HCT116 (cell line): ENCODE data around the gene DCTN4. TPM values are rescaled to one million over a fixed set of nuclear protein-coding genes. Genes with fewer than 3 reads are reported as not detected.

Source experiments
- ATAC-seq: fragments of 200-7000 bp; cut with Tn5 transposase; 2 replicates; pipeline ENCODE4 v1.9.1; 2020; ENCODE audit warnings: mild to moderate bottlenecking, moderate library complexity
- BruUV-seq: library from RNA; stranded (reverse); fragments of 400-500 nt; replicated peaks from 2 replicates; lab custom pipeline; 2021; lab: Mats Ljungman, UMichigan
- CTCF ChIA-PET: fragments of 300-600 bp; sonication (Branson Sonifier 250); formaldehyde crosslinking; loops from one replicate; lab custom pipeline; 2021; ENCODE audit warnings: antibody characterized with exemption; lab: Charles Lee
- POLR2A ChIA-PET: fragments of 300-600, 350-600 bp; sonication (Branson Sonifier 250); formaldehyde crosslinking; loops from one replicate; lab custom pipeline; 2021; ENCODE audit warnings: antibody characterized with exemption; lab: Charles Lee
- RAD21 ChIA-PET, 2 experiments: fragments of 300-600 bp; sonication (Branson Sonifier 250); formaldehyde crosslinking; loops; one replicate each; lab custom pipeline; 2023; ENCODE audit warnings: low total read pairs in 2 of 2; ENCODE audit not compliant: uncharacterized antibody in 2 of 2, unreplicated experiment in 2 of 2, low non-redundant PET in 1 of 2; lab: Charles Lee
- DNase-seq: peaks from one replicate; pipeline ENCODE4 v3.0.0-alpha.2; 2010; ENCODE audit warnings: low read depth, low spot score
- H2AFZ ChIP-seq: fragments of 200-600 bp; shearing (Covaris generic), sonication (generic); 2 replicates; pipeline ENCODE4 v1.6.1; 2017; ENCODE audit warnings: low read depth, mixed run types, mixed read lengths, antibody characterized with exemption, low read length; ENCODE audit not compliant: poor library complexity, severe bottlenecking
- H3K27ac ChIP-seq: 2 replicates; pipeline ENCODE4 v1.5.1; 2012; ENCODE audit warnings: low read depth, low read length
- H3K27me3 ChIP-seq: fragments of 200-600 bp; sonication (generic); 2 replicates; pipeline ENCODE4 v1.6.1; 2016; ENCODE audit warnings: mixed run types, low read length, mixed read lengths; ENCODE audit not compliant: insufficient read depth
- H3K36me3 ChIP-seq, 2 experiments: fragments of 200-500 bp in 1 of 2; fragments of 200-600 bp in 1 of 2; sonication (Bioruptor generic) in 1 of 2; sonication (generic) in 1 of 2; 2 replicates each; pipeline versions ENCODE4 v1.5.1 to v1.6.1; 2014 to 2016; ENCODE audit warnings: low read length in 2 of 2, inconsistent platforms in 1 of 2, mixed read lengths in 1 of 2, mixed run types in 1 of 2; ENCODE audit not compliant: insufficient read depth in 2 of 2, control insufficient read depth in 1 of 2
- H3K4me1 ChIP-seq, 2 experiments: fragments of 200-600 bp in 1 of 2; sonication (generic) in 1 of 2; 2 replicates each; pipeline versions ENCODE4 v1.5.1 to v1.6.1; 2012 to 2017; ENCODE audit warnings: low read length in 2 of 2, inconsistent platforms in 1 of 2, mild to moderate bottlenecking in 1 of 2, mixed read lengths in 1 of 2, mixed run types in 1 of 2, moderate library complexity in 1 of 2; ENCODE audit not compliant: insufficient read depth in 2 of 2, control insufficient read depth in 1 of 2
- H3K4me2 ChIP-seq: fragments of 200-600 bp; sonication (generic); 2 replicates; pipeline ENCODE4 v1.6.1; 2017; ENCODE audit warnings: mixed run types, low read length, mixed read lengths
- H3K4me3 ChIP-seq, 2 experiments: fragments of 200-600 bp in 1 of 2; sonication (generic) in 1 of 2; replicated peaks in 1 of 2; 2 replicates each; pipeline ENCODE4 v1.5.1; 2011 to 2016; ENCODE audit warnings: low read length in 2 of 2, control low read depth in 1 of 2, low read depth in 1 of 2, mild to moderate bottlenecking in 1 of 2, mixed read lengths in 1 of 2, mixed run types in 1 of 2
- H3K79me2 ChIP-seq: fragments of 200-600 bp; sonication (generic); 2 replicates; pipeline ENCODE4 v1.6.1; 2017; ENCODE audit warnings: mild to moderate bottlenecking, mixed run types, low read length, moderate library complexity, mixed read lengths; ENCODE audit not compliant: insufficient read depth
- H3K9ac ChIP-seq: fragments of 200-600 bp; sonication (generic); 2 replicates; pipeline ENCODE4 v1.6.1; 2016; ENCODE audit warnings: low read length, mixed read lengths
- H3K9me2 ChIP-seq: fragments of 200-600 bp; sonication (generic), shearing (Covaris generic); 2 replicates; pipeline ENCODE4 v1.6.1; 2017; ENCODE audit warnings: mixed run types, mild to moderate bottlenecking, moderate library complexity; ENCODE audit not compliant: insufficient read depth
- H3K9me3 ChIP-seq, 2 experiments: fragments of 200-500 bp in 1 of 2; fragments of 200-600 bp in 1 of 2; sonication (Bioruptor generic) in 1 of 2; sonication (generic) in 1 of 2; 2 replicates each; pipeline ENCODE4 v1.6.1; 2014 to 2017; ENCODE audit warnings: low read length in 2 of 2, mixed read lengths in 2 of 2, inconsistent platforms in 1 of 2, low read depth in 1 of 2, mild to moderate bottlenecking in 1 of 2, mixed run types in 1 of 2, moderate library complexity in 1 of 2; ENCODE audit not compliant: control insufficient read depth in 1 of 2, insufficient read depth in 1 of 2
- H4K20me1 ChIP-seq: fragments of 200-600 bp; sonication (generic), shearing (Covaris generic); 2 replicates; pipeline ENCODE4 v1.6.1; 2017; ENCODE audit warnings: mixed run types, mild to moderate bottlenecking, moderate library complexity; ENCODE audit not compliant: insufficient read depth
- CBX3 ChIP-seq: IDR thresholded peaks from 2 replicates; pipeline ENCODE4 v1.6.1; 2012; ENCODE audit warnings: low read depth
- CTCF ChIP-seq, 3 experiments: fragments of 200-600 bp in 1 of 3; sonication (generic) in 1 of 3; IDR thresholded peaks in 2 of 3; conservative IDR thresholded peaks in 1 of 3; 2 replicates each; pipeline ENCODE4 v1.5.1; 2012 to 2017; ENCODE audit warnings: low read depth in 2 of 3, low read length in 2 of 3, antibody characterized with exemption in 1 of 3, borderline replicate concordance in 1 of 3, control low read depth in 1 of 3, mild to moderate bottlenecking in 1 of 3, mixed read lengths in 1 of 3, mixed run types in 1 of 3, moderate library complexity in 1 of 3; ENCODE audit not compliant: insufficient read depth in 1 of 3
- EGR1 ChIP-seq: IDR thresholded peaks from 2 replicates; pipeline ENCODE4 v1.6.1; 2012; ENCODE audit warnings: low read depth
- EZH2phosphoT487 ChIP-seq: fragments of 200-600 bp; IDR thresholded peaks from 2 replicates; pipeline ENCODE4 v1.6.1; 2018; ENCODE audit warnings: antibody characterized with exemption, borderline replicate concordance
- FOSL1 ChIP-seq: IDR thresholded peaks from 2 replicates; pipeline ENCODE4 v1.6.1; 2012; ENCODE audit warnings: low read depth
- JUND ChIP-seq: IDR thresholded peaks from 2 replicates; pipeline ENCODE4 v1.6.1; 2012
- POLR2A ChIP-seq: IDR thresholded peaks from 2 replicates; pipeline ENCODE4 v1.7.0; 2011; ENCODE audit warnings: borderline replicate concordance; ENCODE audit not compliant: insufficient read depth, insufficient read length; ENCODE audit errors: extremely low read depth
- POLR2AphosphoS5 ChIP-seq: IDR thresholded peaks from 2 replicates; pipeline ENCODE4 v1.6.1; 2011; ENCODE audit warnings: mild to moderate bottlenecking, low read depth, low read length, moderate library complexity
- RAD21 ChIP-seq: IDR thresholded peaks from 2 replicates; pipeline ENCODE4 v1.6.1; 2012; ENCODE audit warnings: low read depth, mild to moderate bottlenecking
- REST ChIP-seq: IDR thresholded peaks from 2 replicates; pipeline ENCODE4 v1.6.1; 2012; ENCODE audit warnings: low read depth
- SP1 ChIP-seq: IDR thresholded peaks from 2 replicates; pipeline ENCODE4 v1.6.1; 2012; ENCODE audit warnings: low read depth
- SRF ChIP-seq: IDR thresholded peaks from 2 replicates; pipeline ENCODE4 v1.6.1; 2012; ENCODE audit warnings: low read depth
- TCF7L2 ChIP-seq: IDR thresholded peaks from 2 replicates; pipeline ENCODE4 v1.7.0; 2011; ENCODE audit warnings: borderline replicate concordance, inconsistent platforms; ENCODE audit not compliant: insufficient read depth, insufficient read length; ENCODE audit errors: extremely low read depth
- YY1 ChIP-seq: IDR thresholded peaks from 2 replicates; pipeline ENCODE4 v1.6.1; 2011; ENCODE audit warnings: low read length, low read depth, moderate library complexity, mild to moderate bottlenecking; ENCODE audit not compliant: insufficient replicate concordance; ENCODE audit errors: extremely low read depth
- ZBTB33 ChIP-seq: IDR thresholded peaks from 2 replicates; pipeline ENCODE4 v1.6.1; 2011; ENCODE audit warnings: mild to moderate bottlenecking, low read length, moderate library complexity; ENCODE audit not compliant: insufficient replicate concordance; ENCODE audit errors: extremely low read depth
- ZFX ChIP-seq: fragments of 450-650 bp; IDR thresholded peaks from 2 replicates; pipeline ENCODE4 v1.6.1; 2017
- intact Hi-C: fragments of 100-400 bp; cut with micrococcal nuclease; formaldehyde crosslinking; loops from 2 replicates; pipeline ENCODE4 v1.10.0; 2022
- total RNA-seq: library from RNA; stranded (reverse); gene quantifications from one replicate; pipeline ENCODE4 v1.2.1, GENCODE V29; 2021; ENCODE audit not compliant: unreplicated experiment
- TF ChIP-seq, protein P1 (sequence below): IDR thresholded peaks from 2 replicates; pipeline ENCODE4 v1.6.1; 2012

The DCTN4 gene
- total RNA-seq, 1 experiment from 2014 or later: 78.8 TPM

- intact Hi-C loops: no loop called here
- no peaks in the 10 kb centered on the region for H3K27me3 ChIP-seq
- TF ChIP-seq CBX3: no peak
- no peak for TF ChIP-seq POLR2AphosphoS5
- no peak for TF ChIP-seq EZH2phosphoT487
- no peak for TF ChIP-seq JUND
- no peak for TF ChIP-seq CTCF (IDR thresholded peaks at IDR 0.05 in 2 of 3, conservative IDR thresholded peaks at IDR 0.05 in 1 of 3; ENCODE audit: borderline replicate concordance in 1 of 3, insufficient read depth in 1 of 3, low read depth in 2 of 3, low read length in 2 of 3)
- TF ChIP-seq REST: no peak
- TF ChIP-seq, protein P1, sequence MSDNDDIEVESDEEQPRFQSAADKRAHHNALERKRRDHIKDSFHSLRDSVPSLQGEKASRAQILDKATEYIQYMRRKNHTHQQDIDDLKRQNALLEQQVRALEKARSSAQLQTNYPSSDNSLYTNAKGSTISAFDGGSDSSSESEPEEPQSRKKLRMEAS: no peak
- TF ChIP-seq EGR1: no peak
- no peak for TF ChIP-seq TCF7L2
- no peak for TF ChIP-seq SP1
- no peak for TF ChIP-seq SRF
- TF ChIP-seq POLR2A: no peak
- no peak for TF ChIP-seq ZFX
- no peak for TF ChIP-seq YY1
- TF ChIP-seq RAD21: no peak
- TF ChIP-seq FOSL1: no peak
- no peak for TF ChIP-seq ZBTB33
- H3K4me2 ChIP-seq: no peak overlapping the region
- H4K20me1 ChIP-seq: no peaks in the 10 kb centered on the region
- no peak overlapping the region for H3K9ac ChIP-seq
- ATAC-seq: no peak
- no peaks in the 10 kb centered on the region for H3K36me3 ChIP-seq
- no peaks in the 10 kb centered on the region for H3K9me3 ChIP-seq
- H3K27ac ChIP-seq: no peak overlapping the region
- no peak overlapping the region for H2AFZ ChIP-seq
- ChIA-PET RAD21 (no interaction called here), POLR2A (interaction anchor here (1.0 to 2.0 kb wide), 2 partner anchors 13 to 19 kb away, joined by 3 to 9 read pairs; partner anchors contain the start of gene SMIM3), CTCF (no interaction called here)
- H3K4me3 ChIP-seq: no peak overlapping the region
- no TSS peak for BruUV-seq
- no peak for DNase-seq
- no peaks in the 10 kb centered on the region for H3K79me2 ChIP-seq
- 0 out of 4 replicates have a peak, but pooled peaks cover 0 to 6% of the 10 kb centered on the region in 2 experiments for H3K4me1 ChIP-seq
- no peaks in the 10 kb centered on the region for H3K9me2 ChIP-seq
These were observed 6.4 kb upstream of the DCTN4 start for GRCh38 chr5:150765011-150765798.
